Fibroblast of villous mesenchyme (primary cell): ENCODE measurements around the gene ABCA4. TPM values are rescaled to one million over a fixed set of nuclear protein-coding genes. Genes with fewer than 3 reads are reported as not detected.

Source experiments
- DNase-seq: peaks from one replicate; pipeline ENCODE4 v3.0.0-alpha.2; 2010; ENCODE audit warnings: low read depth
- H3K4me3 ChIP-seq: 2 replicates; pipeline ENCODE4 v1.5.1; 2011; ENCODE audit warnings: low read depth, mild to moderate bottlenecking, low read length
- CTCF ChIP-seq: IDR thresholded peaks from 2 replicates; pipeline ENCODE4 v1.5.1; 2012; ENCODE audit warnings: low read depth, mild to moderate bottlenecking, low read length; ENCODE audit not compliant: insufficient read depth
- total RNA-seq: library from RNA; depleted of rRNA; stranded (reverse); fragments of >200 nt; gene quantifications from 2 replicates; pipeline ENCODE4 v1.2.3, GENCODE V29; 2012

ABCA4 gene
- total RNA-seq, 1 donor = 0.43 TPM

- DNase-seq = no peak
- no peak overlapping the region for H3K4me3 ChIP-seq
- TF ChIP-seq CTCF = no peak
Observed at GRCh38 chr1:94048413-94049164, 72.4 kb downstream of the ABCA4 start.

GRCh38 chr1:94047949-94048348, 73.0 kb downstream of the ABCA4 start:
- no peak for DNase-seq
- no peak for TF ChIP-seq CTCF
- no peak overlapping the region for H3K4me3 ChIP-seq

GRCh38 chr1:94045465-94046056, 75.4 kb downstream of the ABCA4 start:
- DNase-seq = peak; percentile 95
- H3K4me3 ChIP-seq = peak overlapping the region; percentile 16
- TF ChIP-seq CTCF = peak; percentile 77

- no peak for TF ChIP-seq CTCF
- H3K4me3 ChIP-seq = no peak overlapping the region
- DNase-seq = no peak
Observed at GRCh38 chr1:94044891-94045290, 76.1 kb downstream of the ABCA4 start.

- no peak for DNase-seq
- TF ChIP-seq CTCF = no peak
Observed at GRCh38 chr1:94044290-94044790, 76.6 kb downstream of the ABCA4 start.

GRCh38 chr1:94043738-94044289, 77.1 kb downstream of the ABCA4 start:
- DNase-seq = no peak

More at GRCh38 chr1:94044290-94044790, 76.6 kb downstream of the ABCA4 start:
- no peak overlapping the region for H3K4me3 ChIP-seq

More at GRCh38 chr1:94043738-94044289, 77.1 kb downstream of the ABCA4 start:
- H3K4me3 ChIP-seq = no peak overlapping the region
- TF ChIP-seq CTCF = no peak
